Right hindlimb (tissue), 1 donor: Measurements from ENCODE around the gene BCAS2.
"Not testable (repeated sequence)": the region's sequence is repeated elsewhere in the genome, so short reads cannot be mapped to it uniquely, and the experiment has no call there.

ENCODE experiments used
- DNase-seq: peaks from one replicate; pipeline ENCODE4 v3.0.0-alpha.2; 2018

Gene BCAS2

DNA sequence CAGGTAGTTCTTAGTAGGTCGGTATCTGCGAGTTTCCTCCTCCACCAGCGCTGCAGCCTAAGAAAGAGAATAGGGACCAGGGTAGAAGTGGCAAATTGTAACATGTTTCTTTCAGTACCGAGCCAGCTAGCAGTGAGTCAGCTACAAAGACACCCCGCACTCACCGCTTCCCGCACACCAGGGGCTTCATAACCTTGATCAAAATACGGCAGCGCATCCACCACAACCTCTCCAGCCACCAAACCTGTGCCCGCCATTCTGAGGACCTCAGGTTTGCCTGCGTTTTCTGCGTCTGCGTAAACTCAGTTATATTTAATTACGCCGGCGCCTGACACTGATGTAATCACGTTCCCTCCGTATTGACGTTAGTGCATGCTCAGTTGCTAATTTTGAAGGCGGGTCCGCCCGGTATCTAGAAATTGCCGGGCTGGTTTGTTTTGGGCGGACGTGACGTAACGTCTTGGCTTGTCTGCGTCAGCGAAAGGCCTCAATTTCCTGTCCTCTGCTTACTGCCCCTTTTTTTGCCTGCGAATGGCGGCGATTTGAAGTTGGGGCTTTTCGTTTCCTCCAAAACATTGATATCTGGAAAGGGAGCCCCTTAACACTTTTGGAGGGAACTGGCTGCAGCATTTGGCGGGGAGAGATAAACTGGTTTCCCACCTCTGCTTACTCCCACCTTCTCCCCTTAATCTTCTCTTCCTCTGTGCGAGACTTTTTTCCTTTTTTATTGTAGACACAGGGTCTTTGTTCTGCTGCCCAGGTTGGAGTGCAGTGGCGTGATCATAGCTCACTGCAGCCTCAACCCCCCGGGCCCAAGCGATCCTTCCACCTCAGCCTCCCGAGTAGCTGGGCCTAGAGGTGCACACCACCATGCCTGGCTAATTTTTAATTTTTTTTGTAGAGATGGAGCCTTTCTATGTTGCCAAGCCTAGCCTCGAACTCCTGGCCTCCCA, at the start of gene BCAS2:
BCAS2 (minus strand) TSS at position 281 of the 953 bp plus-strand sequence; CDS start at position 257, 24 bp downstream.
- peak; percentile 99 for DNase-seq

DNA sequence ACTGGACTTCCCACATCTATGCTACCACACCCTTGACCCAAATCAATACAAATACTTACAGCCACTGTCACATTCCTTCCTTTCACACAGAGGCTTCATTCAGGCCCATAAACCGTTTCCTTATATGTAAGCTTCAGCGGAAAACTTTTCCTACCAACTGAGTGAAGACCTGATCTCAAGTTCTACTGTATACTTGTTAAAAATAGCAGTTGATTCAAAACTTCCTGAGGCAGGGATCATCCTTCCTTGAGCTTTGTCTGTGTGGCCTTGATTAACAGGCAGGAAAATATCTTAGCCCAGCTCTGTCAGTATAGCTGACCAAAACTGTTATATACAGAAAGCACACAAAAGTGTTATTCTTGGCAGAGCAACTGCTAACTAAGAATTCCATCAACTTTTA, 45.7 kb upstream of the BCAS2 start:
- no peak for DNase-seq

DNA sequence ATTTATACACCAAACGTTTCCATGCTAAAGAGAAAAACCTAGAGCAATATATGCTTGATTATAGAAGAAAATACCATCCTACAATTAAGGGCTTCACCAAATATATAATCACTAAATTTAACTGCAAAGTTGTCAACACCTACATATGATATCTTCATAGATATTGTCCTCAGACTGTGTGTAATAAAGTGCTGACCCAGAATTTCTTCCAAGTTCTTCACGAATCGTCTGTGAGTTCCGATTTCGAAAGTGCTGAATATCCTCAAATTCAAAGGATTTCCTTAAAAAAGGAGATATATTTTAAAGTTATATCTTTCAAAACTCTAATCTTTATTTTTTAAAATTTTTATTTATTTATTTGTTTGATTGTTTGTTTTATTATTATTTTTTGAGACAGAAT, 41.9 kb upstream of the BCAS2 start:
- no peak for DNase-seq

DNA sequence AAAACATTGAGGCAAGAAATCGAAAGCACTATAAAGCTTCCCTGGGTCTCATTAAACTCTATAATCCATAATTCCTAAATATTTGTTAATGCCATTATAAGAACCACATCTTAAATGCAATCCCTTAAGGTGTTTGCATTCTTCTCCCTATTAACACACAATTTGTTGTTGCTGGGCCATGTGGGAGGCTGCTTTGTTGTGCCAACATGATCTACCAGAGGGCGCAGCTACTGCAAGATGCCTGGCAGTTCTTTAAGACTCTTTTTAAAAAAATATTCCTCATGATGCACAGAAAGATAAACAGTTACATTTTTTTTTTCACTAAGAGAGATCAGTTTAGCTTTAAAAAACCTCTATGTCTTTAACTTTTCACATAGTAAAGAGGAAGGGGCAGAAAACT, 39.0 kb upstream of the BCAS2 start:
- DNase-seq, result no peak

DNA sequence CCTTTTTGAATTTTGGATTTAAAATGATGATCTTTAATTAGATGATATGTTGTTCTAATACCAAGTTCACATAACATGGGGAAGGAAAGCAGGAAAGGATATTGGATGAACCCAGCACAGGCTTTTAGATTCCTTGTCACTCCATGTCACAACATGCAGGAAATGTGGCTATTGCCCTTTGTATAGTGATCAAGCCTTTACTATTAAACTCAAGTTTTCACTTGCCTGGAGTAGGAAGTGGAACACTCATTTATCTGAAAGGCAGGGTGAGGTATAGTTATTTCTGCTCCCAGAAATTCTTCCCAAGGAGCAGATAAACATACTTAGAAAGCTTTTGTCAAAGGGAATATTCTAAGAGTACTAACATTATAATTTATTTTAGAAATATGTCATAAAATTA, 37.2 kb upstream of the BCAS2 start:
- DNase-seq, result no peak

DNA sequence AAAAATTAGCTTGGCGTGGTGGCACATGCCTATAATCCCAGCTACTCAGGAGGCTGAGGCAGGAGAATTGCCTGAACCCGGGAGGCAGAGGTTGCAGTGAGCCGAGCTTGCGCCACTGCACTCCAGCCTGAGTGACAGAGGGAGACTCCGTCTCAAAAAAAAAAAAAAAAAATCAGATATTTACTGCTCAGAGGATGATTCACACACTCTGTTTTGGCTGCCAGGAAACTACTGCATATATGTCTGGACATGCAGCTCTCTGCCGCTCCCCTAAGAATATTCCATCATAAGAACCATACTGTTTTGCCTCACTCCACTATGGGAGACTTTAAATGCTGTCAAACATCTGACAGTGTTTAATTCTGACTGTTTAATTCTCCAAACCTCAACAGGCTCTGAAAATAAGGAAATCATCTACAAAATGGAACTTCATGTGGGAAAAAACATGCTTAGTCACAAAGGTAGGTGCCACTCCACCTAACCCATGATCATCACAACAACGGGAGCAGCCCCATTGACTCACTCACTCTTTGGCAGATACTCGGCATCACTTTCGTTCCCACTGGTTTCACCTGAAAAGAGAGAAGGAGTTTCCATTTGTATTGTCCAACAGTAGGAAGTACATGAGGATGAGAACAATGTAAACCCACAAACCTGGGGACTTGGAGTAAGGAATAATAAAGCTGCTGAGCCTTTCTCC, 29.3 kb upstream of the BCAS2 start:
- DNase-seq, result no peak

DNA sequence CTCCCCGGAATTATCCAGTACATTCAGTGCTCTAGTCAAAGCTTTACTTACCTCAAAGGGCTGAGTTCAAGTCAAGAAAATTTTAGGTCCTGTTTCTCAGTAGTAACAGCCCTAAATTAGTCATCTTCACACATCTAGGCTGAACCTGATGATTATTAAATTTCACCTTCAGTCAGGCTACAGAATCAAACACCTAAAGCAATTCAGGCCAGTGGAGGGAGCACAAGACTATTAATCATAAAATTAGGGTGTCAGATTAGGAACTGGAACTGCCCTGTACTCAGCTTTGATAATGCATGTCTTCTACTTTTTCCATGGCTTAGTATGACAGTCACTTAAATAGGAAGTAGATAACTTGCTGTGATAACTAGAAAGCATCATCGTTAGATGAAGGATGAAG, 28.4 kb upstream of the BCAS2 start:
- DNase-seq, result no peak

DNA sequence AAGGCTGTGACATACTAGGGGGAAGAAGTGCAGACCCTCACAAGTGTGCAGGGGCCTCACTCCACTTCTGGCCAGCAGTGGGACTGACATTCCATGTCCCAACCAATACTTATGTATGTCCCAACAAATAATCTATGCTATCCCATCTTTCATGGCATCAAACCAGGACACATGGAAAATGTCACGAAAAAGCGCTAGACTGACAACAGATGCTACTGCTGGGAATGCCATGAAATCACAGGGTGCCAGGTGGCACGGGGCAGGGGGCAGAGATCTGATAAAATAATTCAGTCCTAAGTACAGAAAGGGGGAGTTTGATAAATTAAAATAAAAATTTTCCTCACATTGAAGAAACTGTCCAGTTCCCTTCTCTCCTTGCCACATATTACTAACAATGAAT, 27.6 kb upstream of the BCAS2 start:
- DNase-seq, result no peak

DNA sequence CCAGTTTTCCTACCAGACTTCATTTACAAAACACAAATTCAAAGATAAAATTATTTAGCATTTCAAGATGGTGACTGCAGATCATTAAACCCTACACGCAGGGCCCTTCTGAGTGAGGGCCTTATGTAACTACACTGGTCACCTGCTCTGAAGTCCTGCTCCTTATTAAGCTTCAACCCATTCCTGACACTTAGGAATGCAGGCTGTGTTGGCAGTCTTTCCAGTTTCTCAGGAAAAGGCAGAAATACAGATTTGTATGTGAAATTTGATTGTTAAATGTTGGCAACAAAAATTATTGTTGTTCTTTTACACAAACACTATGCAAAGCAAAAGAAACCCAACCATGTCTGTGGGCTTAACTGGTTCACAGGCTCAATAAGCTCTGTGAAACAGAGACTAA, 25.8 kb upstream of the BCAS2 start:
- no peak for DNase-seq

DNA sequence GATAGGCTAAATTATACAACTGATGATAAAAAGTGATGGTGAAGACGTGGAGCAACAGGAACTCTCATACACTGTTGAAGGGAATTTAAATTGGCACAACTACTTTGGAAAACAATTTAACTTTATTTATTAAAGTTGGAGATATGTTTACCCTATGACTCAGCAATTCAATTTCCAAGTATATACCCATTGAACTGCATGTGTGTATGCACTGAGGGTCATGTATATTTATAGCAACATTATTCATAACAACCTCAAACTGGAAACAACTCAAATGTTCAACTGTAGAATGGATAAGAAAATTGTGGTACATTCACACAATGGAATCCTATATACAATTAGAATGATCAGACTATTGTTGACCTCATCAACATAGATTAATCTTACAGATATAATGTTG, 16.5 kb upstream of the BCAS2 start:
- no peak for DNase-seq

DNA sequence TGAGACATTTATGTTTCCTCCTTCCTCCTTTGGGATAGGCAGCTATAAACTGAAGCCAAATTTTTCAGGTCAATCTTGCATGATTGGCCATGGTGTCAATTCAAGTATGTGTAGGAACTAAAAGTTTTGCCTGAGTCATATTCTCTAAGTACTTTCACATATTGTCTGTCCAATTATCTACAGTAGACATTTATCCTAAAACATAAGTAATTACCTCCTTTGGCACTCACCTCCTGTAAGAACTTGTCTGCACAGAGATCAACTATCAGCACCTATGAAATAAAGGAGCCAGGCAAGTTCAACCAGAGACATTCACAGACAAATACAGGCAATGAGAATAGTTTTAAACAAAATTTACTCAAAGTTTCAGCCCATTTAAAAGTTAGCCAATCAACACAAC, 14.2 kb upstream of the BCAS2 start:
- DNase-seq, result no peak

DNA sequence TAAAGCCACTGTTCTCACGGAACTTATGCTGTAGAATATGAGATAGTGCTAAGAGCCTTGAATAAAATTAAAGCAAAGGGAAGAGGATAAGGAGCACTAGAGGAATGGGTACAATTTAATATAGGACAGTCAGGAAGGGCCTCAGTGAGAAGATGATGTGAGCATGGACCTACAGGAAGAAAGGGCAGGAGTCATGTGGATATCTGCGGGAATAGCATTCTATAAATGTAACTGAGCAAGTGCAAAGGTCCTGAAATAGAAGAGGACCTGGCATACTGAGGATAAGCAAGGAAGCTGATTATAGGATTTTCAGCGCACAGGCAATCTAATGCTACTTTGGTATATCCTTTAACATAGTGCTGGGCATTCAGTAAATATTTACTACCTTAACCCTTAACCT, 12.6 kb upstream of the BCAS2 start:
- DNase-seq, result no peak

DNA sequence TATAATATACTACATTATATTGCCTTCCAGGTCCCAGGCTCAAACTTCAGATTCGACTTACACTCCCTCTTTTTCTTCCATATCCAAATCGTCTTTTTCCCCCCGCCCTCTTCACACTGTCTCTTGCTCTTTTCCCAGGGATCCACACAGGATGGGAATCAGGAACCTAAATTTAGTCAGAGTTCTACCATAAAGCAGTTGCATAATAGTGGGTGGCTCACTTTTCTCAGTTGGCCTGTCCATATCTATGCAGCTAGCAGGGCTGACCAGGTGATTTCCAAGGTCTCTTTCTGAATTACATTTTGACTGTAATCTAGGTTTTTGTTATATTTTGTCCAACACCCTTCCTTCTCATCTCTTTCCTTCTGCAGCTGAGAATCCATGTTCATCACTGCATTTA, 7.7 kb upstream of the BCAS2 start:
- DNase-seq, result no peak

DNA sequence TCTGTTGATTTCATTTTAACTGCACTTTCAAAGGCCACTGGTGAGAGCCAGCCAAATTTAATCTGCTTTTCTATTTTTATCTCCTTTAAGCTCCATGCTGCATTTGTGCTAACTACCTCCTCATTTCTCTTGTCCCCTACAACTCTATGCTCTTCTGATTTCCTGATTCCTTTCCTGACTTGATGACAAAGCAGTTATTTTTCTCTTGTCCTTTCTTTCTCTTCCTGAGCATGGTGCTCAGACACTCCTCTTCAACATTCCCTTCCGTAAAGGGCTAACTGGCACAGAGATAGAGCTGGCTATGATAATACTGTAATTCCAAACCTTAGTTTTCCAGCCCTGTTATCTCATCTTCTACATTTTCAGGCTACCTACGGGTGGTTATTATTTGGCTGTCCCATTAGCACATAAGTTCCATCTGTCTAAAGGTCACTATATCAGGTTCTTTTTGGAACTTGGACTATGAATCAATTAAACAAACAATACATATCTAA, 6.8 kb upstream of the BCAS2 start:
- DNase-seq, result no peak

DNA sequence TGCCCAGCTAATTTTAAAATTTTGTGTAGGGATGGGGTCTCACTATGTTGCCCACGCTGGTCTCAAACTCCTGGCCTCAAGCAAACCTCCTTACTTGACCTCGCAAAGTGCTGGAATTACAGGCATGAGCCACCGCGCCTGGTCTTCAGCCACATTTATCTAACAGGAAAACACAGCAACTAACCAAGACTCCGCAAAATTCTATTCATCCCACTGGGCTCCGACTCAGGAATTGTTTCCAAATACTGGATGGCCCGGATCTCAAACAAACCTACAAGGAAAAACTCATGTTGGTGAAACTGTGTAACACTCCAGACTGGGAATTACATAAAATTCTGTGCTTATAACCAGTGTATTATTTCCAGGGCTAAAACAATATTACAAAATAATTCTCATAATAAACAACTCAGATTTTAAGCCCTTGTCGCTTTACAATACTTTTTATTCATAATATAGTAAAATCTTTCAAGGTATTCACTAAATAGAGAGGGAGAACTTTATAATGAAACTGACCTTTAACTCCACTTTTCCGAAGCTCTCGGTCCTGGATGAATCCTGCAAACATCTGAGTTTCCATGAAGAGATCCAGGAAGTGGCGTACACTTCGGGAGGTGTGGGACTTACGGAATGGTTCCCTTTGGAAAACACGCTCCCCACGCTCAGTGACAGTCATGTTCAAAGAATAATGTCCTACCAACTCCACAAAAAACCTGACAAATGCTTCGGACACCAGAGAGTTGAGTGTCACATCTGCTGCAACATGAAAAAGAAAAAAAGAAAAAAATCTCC, 6.0 kb upstream of the BCAS2 start:
- no peak for DNase-seq

DNA sequence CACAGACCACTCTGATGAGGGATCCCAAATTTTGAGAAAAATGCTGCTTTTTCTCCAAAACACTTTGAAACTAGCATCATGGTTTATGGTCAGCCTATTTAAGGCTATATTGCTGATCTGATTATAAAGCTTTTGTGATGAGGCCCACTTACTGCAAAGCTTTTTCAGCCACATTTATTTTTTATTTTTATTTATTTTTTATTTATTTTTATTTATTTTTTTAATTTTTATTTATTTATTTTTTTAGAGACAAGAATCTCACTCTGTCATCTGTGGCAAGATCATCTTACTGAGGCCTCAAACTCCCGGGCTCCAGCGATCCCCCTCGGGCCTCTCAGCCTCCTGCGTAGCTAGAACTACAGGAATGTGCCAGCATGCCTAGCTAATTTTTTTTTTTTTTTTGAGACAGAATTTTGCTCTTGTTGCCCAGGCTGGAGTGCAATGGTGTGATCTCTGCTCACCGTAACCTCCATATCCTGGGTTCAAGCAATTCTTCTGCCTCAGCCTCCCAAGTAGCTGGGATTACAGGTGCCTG, 5.2 kb upstream of the BCAS2 start:
- no peak for DNase-seq

DNA sequence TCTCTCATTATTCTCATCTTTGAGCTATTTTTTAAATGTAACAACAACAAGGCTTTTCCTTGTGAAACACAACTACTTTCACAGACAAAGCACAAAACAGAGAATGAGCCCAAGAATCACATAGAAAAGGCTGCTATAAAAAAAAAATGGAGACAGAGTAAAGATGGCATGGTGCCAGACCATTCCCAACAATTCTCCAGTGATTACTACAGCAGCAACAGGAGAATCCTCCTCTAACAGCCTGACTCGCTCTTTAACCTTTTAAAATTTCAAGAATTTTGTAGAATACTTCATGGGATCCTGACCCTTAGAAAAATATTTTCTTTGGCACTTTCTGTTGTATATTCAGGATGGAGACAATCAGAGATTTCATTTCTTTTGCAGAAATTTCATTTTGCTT, 3.8 kb upstream of the BCAS2 start:
- DNase-seq, result no peak

DNA sequence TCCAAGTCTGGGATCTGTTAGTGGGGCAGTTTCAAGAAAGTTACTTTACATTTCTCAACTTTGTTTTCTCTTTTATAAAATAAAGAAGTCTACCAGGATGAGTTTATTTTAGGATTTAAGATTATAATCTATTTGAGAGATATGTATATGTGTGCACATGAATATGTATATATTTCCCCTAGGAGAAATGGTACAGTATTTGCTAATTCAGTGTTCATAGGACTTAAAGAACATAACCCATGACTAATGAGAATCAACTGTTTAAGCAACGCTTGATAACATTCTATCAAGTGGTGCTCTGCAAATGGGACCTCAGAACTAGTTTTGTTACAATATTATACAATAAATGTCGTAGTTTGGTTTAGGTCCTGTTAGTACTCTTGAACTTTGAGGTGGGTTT, 7.0 kb downstream of the BCAS2 start:
- DNase-seq, result no peak

DNA sequence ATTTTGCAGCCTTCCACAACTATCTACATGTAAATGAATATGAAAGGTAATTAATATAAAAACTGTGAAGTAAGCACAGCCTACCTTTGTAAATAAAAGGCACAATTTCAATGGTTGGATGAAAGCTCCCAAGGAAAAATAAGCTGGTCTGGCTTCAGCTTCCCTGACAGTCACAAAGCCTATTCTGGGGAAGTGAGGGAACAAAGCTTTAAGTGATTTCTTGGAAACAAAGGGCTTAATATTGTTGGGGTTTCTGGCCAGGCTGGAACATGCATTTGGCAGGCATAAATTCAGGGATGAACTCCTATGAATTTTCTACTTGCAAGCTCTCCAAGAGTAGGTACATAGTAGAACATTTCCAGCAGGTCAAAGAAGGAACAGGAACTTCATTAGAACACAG, 17.3 kb downstream of the BCAS2 start:
- no peak for DNase-seq

DNA sequence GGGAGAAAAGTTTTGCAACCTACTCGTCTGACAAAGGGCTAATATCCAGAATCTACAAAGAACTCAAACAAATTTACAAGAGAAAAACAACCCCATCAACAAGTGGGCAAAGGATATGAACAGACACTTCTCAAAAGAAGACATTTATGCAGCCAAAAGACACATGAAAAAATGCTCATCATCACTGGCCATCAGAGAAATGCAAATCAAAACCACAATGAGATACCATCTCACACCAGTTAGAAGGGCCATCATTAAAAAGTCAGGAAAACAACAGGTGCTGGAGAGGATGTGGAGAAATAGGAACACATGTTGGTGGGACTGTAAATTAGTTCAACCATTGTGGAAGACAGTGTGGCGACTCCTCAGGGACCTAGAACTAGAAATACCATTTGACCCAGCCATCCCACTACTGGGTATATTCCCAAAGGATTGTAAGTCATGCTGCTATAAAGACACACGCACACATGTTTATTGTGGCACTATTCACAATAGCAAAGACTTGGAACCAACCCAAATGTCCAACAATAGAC, 18.4 kb downstream of the BCAS2 start:
- DNase-seq, result not testable (repeated sequence)

DNA sequence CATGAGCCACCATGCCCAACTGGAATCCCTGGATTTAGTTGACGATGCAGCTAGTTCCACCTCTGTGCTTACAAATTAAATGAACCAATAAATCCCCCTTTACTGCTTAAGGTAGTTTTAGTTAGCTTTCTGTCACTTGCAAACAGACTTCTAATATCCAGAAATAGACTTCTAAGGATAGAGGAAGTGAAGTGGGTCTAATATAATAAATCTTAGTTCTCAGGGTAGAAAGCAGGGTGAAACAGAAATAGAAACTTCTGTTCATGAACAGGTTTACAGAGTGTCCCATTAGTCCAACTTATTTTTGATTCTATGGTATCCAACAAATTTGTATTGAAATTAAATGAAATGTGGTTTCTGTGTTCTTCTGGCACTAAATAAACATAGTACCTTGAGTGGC, 20.1 kb downstream of the BCAS2 start:
- DNase-seq, result no peak

DNA sequence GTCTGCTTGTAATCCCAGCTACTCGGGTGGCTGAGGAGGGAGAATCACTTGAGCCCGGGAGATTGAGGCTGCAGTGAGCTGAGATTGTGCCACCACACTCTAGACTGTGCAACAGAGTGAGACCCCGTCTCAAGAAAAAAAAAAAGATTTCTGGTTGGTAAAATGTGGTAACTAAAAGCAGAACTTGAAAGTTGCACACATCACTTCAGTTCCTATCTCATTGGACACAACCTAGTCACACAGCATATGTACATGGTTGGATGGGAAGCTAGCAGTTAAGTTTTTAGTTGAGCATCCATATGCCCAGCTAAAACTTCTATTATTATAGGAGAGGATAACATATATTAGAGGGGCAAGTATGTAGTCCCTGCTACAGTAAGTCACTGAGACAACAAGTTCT, 22.1 kb downstream of the BCAS2 start:
- DNase-seq, result no peak

DNA sequence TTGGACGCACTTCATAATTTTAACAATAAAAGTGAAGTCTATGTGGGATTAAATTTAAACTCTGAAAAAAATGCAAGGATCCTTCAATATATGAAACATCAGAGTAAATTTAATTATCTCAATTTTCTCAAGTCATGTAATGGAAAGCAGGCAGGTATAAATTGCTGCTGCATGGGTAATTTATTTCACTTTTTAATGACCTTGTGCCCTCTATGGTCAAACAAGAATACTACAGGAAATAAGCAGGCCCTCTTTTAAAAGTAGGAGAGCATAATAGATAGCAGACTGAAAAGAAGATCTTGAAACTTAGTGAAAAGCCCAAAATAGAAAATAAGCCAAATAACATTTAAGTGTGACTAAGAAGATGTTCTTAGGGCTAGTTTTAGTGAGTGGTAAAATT, 22.9 kb downstream of the BCAS2 start:
- DNase-seq, result no peak
